Activated CD4-positive, alpha-beta T cell treated with anti-CD3 and anti-CD28 coated beads, Interleukin-2, Interleukin-6, amounts not matched to agents 100 ng/mL and 50 ng/mL, durations not matched to agents 16 hours and 8 hours (primary cell): ENCODE data around the gene RPL27.
"Not testable (repeated sequence)": the region's sequence is repeated elsewhere in the genome, so short reads cannot be mapped to it uniquely, and the experiment has no call there.

Experiments used
- DNase-seq: peaks from one replicate; pipeline ENCODE4 v3.0.0-alpha.2; 2020

Gene RPL27

DNA sequence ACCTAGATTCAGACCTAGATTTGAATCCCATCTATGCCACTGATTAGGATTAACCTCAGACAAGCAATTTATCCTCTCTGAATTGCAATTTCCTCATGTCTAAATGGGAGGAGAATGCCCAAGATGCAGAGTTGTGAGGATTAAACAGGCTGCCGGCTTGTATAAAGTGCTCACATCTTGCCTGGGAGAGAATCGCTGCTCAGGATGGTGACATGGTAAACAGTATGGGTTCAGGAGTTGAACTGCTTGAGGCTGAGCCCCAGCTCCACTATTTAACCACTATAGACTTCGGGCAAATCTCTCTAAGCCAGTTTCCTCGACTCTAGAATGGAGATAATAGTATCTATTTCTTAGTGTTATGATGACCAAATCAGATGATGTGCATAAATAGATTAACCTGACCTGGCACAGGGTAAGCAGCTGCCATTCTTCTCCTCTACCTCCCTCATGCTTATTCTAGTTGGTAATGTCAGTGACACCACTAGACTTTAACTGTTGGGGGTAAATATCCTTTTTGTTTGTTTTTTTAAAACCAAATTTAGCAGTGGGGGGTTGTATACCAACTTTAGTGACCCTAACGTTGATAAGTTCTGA lies 732 bp upstream of the RPL27 start:
- no peak for DNase-seq

DNA sequence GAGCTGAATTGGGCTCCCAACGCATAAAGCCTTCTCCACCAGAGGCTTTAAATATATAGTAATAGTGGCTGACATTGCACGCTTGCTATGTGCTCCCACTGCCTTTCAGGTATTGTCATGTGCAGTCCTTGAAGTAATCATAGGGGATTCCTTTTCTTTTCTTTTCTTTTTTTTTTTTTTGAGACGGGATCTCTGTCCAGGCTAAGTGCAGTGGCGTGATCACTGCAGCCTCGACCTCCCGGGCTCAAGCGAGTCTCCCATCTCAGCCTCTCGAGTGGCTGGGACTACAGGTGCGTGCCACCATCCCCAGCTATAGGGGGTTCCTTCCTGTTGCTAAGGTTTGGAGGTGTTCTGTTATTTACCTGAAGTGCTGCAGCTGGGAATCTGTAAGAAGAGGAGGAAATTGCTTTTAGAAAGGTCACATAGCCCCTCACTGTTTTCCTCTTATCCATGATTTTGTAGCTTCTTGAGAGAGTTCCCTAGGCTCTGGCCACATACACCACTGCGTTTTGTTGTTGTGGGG lies 845 bp downstream of the RPL27 start:
- no peak for DNase-seq

DNA sequence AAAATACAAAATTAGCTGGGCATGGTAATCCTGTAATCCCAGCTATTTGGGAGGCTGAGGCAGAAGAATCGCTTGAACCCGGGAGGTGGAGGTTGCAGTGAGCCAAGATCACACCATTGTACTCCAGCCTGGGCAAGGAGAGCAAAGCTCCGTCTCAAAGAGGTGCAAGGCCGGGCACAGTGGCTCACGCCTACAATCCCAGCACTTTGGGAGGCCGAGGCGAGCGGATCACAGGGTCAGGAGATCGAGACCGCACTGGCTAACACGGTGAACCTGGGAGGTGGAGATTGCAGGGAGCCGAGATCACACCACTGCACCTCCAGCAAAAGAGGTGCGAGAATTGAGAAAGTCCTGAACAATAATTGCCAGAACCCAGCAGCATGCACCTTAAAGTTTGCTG lies 2.7 kb downstream of the RPL27 start:
- not testable (repeated sequence) for DNase-seq

DNA sequence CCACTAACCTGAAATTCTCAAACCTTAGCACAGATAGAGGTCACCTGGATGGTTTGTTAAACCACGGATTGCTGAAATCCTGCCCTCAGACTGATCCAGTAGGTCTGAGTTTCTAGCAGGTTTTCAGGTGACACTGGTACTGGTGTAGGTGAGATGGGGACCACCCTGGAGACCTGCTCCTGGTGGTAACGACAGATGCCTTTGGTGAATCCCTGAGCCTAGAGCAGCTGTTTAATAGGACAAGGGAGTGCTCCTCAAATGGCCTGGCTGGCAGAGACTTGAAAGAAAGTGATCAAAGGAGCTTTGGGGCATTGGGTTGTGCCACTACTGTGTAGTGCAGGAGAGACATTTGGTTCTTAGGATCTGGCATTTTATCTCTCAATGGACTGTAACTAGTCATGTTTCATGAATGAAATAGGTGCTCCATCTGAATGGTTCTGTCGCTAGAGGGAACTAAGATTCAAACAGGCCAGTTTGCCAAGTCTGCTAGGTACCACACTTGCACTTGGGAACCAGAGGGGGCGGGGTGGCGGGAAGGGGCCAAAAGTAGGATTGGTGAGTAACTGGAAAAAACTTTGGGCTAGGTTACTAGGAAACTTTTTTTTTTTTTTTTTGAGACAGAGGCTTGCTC lies 5.4 kb downstream of the RPL27 start:
- no peak for DNase-seq

DNA sequence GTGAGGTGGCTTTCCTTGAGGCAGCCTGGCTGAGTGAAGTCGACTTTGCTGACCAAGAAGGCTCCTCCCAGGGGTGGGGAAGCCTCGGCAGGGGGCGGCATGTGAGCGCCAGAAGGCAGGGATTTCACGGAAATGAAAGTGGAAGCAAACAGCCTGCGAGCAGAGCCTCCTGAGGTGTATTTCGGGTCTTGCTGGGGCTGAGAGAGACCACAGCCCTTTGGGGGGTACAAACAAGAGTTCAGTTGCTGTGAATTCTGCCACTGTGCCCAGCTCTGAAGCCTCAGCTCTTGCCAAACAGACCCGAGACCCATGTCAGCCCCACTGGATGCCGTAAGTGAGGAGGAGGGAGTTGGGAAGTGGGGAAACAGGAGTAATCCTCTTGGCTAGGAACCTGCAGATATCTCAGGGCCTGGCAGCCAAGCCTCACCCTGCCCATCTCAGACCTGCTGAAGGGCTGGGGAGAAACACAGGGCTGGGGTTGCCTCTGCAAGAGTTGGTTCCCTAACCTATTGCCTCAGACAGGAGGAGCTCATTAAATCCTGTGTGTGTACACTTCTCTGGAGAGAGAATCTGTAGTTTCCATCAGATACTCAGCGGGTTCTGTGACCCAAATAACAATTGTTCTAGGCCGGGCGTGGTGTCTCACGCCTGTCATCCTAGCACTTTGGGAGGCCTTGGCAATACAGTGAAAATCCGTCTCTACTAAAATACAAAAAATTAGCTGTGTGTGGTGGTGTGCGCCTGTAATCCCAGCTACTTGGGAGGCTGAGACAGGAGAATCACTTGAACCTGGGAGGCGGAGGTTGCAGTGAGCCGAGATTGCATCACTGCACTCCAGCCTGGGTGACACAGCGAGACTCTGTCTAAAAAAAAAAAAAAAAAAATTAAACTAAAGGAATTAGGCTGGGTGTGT lies 8.7 kb downstream of the RPL27 start, which contains the start of gene IFI35:
Gene IFI35, plus strand, starts transcription at position 146 of the 913 bp plus-strand sequence. Its CDS starts 164 bp downstream, at position 310.
- DNase-seq: peak; percentile 91

DNA sequence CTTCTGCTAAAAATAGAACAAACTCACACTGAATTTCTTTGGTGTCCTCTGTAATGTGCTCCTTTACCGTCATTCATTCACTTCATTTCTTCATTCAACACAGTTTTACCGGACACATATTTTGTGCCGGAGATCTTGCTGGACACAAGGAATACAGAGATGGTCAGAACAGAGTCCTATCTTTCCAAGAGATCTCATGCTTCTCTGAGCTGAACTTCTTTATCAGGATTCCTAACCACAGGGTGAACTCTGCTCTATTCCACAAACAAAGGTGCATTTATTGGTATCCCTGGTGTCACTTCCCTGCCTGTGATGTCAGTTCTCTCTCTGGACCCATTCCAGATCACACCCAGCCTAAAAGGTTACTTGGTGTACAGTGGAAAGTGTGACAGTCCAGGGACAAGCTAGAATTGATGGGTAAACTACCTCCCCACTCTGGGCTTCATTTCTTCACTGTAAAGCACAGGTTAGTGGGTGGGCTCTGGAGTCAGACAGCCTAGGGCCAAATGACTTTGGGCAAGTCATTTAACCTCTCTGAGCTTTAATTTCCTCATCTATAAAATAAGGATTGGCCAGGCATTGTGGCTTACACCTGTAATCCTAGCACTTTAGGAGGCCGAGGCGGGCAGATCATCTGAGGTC lies 12.6 kb downstream of the RPL27 start:
- no peak for DNase-seq

DNA sequence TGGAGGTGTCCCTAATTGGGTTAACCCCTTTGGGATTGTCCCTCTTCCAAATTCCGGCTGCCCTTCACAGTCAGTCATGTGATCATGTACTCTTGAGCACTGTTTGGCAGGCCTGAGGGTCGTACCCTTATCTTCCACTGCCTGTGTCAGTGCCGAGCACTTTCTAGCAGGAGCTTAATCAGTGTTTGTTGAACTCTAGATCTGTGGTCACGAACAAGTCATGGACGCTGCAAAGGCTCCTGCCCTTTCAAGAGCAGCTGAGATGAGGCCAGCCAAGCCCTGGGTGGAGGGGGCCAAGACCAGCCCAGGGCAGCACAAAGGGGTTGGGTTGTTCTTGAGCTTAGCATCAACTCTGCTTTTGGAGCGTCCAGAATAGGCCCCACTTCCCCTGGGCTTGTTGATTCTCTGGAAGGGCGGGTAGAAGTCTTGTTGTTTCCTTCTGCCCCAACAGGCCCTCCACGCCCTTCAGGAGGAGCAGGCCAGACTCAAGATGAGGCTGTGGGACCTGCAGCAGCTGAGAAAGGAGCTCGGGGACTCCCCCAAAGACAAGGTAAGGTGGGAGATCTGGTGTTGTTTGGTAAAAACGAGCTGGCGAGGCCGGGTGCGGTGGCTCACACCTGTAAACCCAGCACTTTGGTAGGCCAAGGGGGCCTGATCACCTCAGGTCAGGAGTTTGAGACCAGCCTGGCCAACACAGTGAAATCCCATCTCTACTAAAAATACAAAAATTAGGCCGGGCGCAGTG lies 13.7 kb downstream of the RPL27 start:
- no peak for DNase-seq

DNA sequence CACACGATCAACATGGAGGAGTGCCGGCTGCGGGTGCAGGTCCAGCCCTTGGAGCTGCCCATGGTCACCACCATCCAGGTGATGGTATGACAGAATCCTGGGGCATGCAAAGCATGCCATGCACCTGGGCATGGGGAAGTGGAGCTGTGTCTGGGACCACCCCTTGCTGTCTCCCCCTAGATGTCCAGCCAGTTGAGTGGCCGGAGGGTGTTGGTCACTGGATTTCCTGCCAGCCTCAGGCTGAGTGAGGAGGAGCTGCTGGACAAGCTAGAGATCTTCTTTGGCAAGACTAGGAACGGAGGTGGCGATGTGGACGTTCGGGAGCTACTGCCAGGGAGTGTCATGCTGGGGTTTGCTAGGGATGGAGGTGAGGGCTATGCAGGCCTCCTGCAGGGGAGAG lies 15.1 kb downstream of the RPL27 start:
- no peak for DNase-seq

DNA sequence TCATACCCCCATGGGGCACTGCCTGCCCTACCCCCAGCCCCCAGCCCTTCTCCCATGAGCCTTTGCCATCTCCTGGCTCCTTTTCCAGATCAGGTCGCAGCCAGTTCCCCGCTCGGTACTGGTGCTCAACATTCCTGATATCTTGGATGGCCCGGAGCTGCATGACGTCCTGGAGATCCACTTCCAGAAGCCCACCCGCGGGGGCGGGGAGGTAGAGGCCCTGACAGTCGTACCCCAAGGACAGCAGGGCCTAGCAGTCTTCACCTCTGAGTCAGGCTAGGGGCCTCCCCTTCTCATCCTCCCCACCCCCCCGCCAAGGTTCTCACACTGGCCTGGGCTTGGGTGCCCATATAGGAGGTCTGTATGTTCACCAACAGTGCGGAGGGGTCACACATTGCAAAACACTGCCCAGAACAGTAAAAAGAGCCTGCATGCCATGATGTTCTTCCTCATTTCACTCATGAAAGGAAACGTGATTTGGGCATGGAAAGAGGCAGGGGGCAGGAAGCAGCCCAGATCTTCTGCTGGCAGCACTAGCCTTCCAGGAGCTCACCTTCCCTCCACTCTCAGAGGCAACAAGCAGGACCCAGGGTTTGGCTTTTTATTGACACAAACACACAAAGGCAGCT lies 15.9 kb downstream of the RPL27 start:
- DNase-seq: no peak

DNA sequence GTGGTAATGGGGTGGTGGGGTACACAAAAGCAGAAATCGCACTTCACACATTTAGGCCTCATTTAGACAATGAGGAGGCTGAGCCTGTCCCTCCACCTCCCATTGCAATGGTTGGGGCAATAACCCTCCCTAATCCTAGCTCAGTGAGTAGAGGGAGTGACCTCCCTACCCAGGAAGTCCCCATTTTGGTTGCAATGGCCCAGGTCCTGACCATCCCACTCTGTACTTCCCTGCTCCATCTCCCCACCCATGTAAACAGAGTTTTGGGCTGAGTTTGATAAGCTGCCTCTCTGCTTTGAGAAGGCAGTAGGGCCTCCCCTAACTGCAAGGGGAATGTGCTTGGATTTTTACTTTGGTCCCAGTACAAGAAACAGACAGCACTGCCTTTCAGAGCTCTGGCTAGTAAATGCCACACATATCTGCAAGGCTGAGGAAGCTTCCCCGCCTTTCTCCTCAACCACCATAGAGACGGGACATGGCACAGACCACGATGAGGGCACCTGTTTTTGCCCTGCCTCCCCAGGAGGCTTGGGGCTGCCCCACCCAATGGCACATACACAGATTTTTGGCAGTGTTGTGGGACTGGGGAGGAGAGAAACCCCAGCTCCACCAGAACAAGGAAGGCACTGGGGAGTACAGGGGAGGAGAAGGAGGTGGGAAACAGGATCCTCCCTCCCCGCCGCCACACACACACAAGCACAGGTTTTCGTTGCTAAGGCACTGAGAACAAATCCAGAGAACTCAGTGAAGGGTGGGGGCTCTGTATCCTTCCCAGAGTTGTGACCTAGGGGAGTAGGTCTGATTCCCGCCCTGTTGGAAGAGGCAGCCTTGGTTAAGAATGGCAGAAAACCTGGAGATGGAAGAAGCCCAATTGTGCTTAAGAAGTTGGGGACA lies 16.7 kb downstream of the RPL27 start:
- DNase-seq: no peak

DNA sequence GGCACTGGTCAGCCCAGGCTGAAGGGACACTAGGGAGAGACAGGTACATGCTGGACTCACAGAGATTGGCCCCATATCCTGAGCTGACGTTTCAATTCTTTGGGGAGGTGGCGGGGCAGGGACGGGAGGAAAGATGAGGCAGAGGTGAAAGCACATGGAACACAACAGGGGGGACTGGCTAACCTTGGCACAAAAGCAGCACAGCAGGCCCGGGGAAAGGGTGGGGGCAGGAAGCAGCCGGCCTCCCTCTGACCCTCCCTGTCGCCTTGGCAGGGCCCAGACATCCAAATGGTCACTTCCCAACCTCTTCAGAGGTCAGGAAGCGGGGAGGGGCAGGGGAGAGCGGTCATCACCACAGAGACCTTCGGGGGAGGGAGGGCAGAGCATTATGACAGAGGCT lies 17.4 kb downstream of the RPL27 start:
- no peak for DNase-seq

DNA sequence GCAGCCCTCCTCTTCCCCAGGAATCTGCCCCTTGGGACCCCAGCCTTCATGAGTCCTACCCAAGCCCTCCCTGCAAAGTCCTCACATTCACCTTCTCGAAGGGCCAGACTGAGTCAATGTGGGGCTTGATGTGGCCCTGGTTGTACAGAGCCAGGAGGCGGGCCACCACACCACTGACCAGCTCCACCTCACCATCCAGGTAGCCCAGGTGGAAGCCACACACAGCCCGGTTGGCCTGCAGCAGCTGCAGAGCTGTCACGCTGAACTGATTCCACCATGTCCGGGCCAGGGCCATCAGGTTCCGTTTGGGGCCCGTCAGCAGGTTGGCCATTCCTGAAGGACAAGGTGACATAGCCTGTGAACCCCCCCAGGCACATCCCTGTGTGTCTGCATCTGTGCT lies 18.0 kb downstream of the RPL27 start:
- DNase-seq: no peak

DNA sequence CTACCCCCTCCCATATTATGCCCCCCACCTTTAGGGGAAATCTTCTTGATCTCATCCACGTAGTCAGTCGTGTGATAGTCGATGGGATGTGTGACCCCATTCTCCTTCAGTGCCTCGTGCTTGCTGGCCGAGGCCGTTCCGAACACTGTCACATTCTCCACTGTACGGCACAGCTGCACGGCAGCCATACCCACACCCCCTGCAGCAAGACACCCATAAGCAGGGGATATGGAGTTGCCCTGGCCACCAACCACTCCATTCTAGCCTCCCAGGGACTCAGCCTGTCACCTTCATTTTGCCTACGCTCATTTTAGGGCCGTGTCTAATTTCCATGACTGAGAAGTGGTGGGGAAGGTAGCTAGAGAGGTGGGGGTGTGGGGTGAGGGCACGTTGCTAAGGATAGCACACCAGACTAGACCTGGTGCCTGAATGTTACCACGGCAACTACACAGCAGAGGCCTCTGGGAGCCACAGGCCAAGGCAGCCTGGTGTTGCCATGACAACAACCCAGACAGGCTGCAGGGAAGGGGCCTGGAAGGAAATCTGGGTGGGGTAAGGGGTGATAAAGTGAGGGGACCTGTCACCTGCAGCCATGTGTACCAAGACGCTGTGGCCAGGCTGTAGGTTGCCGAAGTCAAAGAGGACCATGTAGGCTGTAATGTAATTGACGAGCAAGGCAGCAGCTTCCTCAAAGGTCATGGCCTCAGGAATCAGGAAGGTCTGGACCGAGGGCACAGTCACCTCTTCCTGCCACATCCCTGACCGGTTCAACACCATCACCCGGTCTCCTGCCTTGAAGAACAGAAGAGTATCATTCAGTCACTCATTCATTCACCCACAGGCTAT lies 20.0 kb downstream of the RPL27 start:
- no peak for DNase-seq

DNA sequence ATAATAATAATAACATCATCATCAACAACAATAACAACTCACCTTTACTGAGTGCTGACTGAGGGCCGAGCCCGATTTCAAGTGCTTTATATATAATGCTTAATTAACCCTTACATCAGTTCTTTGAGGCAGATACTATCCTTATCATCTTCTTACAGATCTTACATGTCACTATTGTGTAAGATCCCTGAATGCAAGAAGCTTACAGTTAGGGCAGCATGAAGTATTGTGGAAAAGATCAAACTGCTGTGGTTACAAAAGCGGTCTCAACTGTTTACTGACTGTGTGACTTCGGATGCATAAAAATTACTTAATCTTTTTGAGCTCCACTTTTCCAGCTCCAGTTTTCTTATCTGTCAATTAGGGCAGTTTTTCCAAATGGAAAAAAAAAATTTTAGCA lies 20.7 kb downstream of the RPL27 start:
- DNase-seq: no peak

DNA sequence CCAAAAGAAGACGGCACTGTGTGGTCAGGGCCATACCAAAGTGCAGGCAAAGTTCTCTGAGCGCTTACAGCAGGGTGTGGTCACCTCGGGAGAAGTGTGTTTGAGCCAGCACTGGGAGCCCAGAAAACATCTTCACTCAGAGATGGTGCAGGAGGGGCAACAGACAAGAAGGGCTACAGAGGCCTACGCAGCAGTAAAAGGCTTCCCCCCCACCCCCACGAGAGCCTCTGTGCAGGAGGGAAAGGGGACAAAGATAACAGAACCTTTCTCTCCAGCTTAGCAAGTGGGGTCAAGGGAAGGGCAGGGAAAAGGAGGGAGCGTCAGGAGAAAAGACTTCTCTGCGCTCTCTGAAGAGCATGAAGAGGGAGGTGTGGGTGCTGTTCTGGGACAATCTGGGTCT lies 21.2 kb downstream of the RPL27 start:
- no peak for DNase-seq

DNA sequence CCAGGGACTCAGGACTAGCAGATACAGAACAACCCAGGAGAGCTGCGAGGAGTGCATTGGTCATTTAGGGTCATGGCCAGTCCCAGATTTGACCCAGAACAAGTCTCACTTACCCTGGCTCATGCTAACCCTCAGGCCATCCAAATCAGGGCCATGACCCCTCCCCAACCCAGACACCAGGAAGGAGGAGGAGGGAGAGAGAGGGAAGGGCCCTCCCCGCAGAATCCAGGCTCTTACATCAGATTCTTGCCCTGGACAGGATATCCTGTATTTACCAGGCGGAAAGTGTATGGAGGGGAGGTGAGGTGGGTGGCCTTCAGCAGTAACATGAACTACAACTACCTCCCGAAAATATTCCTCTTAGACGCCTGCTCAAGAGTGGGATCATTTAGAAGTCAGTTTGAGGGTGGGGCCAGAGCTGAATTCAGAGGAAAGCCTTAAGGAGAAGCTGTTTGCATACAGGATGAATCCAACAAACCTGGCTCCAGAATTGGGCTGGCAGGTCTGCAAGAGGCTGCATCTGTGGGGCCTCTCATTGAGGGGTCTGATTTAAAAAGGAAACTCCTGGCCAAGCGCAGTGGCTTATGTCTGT lies 21.9 kb downstream of the RPL27 start:
- DNase-seq: no peak

DNA sequence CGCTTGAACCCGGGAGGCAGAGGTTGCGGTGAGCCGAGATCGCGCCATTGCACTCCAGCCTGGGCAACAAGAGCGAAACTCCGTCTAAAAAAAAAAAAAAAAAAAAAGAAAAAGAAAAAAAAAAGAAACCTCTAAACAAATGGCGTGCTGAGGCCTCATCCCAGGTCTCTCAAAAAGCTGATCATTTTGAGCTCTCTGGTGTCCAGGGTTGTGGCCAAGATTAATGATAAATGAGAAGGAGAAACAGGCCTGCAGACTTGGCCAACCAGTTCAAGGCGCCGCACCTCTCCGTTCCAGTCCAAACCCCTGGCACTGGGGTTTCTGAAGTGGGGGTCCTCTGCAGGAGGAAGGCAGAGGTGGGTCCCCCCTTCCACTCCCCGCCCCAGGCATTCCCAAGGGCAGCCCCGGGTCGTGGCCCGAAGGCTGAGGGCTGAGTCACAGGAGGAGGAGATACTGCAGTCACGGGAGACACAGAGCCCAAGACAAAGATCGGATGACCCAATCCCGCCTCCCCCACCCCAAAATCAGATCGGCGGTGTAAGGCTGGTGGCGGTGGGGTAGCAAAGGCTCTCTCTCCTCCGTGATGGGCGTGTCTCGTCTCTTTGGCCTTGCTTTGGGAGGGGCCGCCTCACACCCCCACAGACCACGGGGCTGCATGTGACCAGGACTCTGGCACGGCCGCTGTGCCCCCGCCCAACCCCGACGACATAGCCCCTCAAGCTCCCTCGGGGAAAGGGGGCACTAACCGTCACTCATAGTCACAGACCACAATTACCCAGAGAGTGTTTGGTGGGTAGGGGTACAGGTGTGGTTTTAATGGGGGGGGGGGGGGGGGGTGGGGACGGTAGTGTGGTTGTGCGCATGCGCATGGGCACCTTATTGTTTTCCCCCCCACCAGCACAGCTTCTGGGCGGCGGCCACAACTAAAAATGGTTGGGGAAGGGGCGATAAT lies 22.8 kb downstream of the RPL27 start:
- DNase-seq: peak; percentile 27
